ENCODE results near the gene HTR1B.

The HTR1B gene

DNA sequence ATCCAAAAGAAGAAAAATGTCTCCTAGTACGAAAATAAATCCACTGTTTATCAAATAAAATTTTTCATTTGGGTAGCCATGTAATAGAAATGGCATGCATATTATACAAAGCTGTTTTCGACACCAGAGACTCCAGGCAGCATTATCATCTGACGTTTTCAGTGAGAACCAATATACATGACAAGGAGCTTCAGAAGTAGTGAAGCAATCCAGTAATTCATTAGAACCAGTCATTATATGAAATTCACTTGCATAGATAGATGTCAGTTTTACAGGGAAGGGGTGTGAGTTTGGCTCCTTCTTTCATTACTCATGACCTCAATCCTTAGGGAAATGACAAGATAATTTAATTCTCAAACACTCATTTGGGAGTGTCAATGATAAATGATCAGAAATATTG is 14.7 kb downstream of the HTR1B start:
- H2AFZ ChIP-seq (ENCODE audit: low read depth, low read length): no peak overlapping the region
- H3K27me3 ChIP-seq (ENCODE audit: insufficient read depth, low read length): no peaks in the 10 kb centered on the region
- no peaks in the 10 kb centered on the region for H3K36me3 ChIP-seq (ENCODE audit: insufficient read depth, low read length)
- no peaks in the 10 kb centered on the region for H3K9me3 ChIP-seq (ENCODE audit: low read length)
- H3K4me3 ChIP-seq (ENCODE audit: low read length): no peak overlapping the region
- no peaks in the 10 kb centered on the region for H3K4me1 ChIP-seq (ENCODE audit: insufficient read depth, low read length)

DNA sequence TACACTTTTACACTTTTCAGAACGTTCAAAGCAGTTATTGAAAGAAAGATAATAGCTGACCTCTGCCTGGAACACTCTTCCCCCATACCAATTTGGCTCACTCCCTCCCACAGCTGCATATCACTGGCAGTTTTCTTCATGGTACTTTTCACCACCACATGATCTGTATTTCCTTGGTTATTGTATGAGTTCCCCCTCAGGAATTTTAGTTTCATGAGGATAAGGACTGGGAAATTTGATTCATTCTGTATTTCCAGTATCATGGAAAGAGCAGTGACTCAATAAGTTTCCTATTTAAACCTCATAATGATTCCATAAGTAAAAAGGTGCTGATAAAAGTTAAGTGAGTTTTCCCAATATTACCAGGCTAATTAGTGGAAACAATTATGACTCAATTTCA is 16.0 kb downstream of the HTR1B start:
- no peaks in the 10 kb centered on the region for H3K27me3 ChIP-seq (ENCODE audit: insufficient read depth, low read length)
- H2AFZ ChIP-seq (ENCODE audit: low read depth, low read length): no peak overlapping the region
- H3K4me1 ChIP-seq (ENCODE audit: insufficient read depth, low read length): no peaks in the 10 kb centered on the region
- H3K9me3 ChIP-seq (ENCODE audit: low read length): no peaks in the 10 kb centered on the region
- H3K4me3 ChIP-seq (ENCODE audit: low read length): no peak overlapping the region
- no peaks in the 10 kb centered on the region for H3K36me3 ChIP-seq (ENCODE audit: insufficient read depth, low read length)

DNA sequence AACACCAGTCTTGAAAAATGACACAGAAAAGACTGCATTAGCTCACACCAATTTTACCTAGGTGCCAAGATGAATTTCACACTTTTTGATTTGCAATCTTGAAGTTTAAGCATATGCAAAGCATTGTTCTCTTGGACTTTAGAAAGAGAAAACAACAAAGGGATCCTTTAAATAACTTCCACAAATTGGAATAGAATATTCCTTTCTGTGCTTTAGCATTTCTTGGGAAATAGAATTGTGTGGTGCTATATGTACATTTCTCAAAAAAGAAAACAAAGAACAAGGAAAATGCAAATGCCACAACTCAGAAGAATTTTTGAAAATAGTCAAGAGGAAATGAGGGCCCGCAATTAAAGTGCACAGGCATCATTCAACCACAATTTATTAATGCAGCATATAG is 17.0 kb downstream of the HTR1B start:
- Histone ChIP-seq H3K9me3 (ENCODE audit: low read length) (no peaks in the 10 kb centered on the region), H3K4me1 (ENCODE audit: insufficient read depth, low read length) (no peaks in the 10 kb centered on the region), H3K36me3 (ENCODE audit: insufficient read depth, low read length) (no peaks in the 10 kb centered on the region), H3K27me3 (ENCODE audit: insufficient read depth, low read length) (no peaks in the 10 kb centered on the region), H3K4me3 (ENCODE audit: low read length) (no peak overlapping the region), H2AFZ (ENCODE audit: low read depth, low read length) (no peak overlapping the region)

DNA sequence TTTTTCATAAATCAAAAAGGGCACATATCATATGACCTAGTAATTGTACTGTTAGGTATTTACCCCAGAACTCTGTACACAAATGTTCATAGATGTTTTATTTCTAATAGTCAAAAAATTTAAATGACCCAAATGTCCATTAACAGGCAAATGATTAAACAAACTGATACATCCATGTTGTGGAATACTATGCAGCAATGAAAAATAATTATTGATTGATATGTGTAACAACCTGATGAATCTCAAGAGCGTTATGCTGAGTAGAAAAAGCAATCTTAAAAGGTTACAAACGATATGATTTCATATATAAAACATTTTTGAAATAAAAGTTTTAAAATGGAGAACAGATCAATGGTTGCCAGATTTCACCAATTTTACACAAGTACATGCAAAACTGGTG is 18.1 kb downstream of the HTR1B start:
- H3K27me3 ChIP-seq (ENCODE audit: insufficient read depth, low read length): no peaks in the 10 kb centered on the region
- no peaks in the 10 kb centered on the region for H3K36me3 ChIP-seq (ENCODE audit: insufficient read depth, low read length)
- no peaks in the 10 kb centered on the region for H3K9me3 ChIP-seq (ENCODE audit: low read length)
- no peak overlapping the region for H2AFZ ChIP-seq (ENCODE audit: low read depth, low read length)
- H3K4me3 ChIP-seq (ENCODE audit: low read length): no peak overlapping the region
- no peaks in the 10 kb centered on the region for H3K4me1 ChIP-seq (ENCODE audit: insufficient read depth, low read length)

DNA sequence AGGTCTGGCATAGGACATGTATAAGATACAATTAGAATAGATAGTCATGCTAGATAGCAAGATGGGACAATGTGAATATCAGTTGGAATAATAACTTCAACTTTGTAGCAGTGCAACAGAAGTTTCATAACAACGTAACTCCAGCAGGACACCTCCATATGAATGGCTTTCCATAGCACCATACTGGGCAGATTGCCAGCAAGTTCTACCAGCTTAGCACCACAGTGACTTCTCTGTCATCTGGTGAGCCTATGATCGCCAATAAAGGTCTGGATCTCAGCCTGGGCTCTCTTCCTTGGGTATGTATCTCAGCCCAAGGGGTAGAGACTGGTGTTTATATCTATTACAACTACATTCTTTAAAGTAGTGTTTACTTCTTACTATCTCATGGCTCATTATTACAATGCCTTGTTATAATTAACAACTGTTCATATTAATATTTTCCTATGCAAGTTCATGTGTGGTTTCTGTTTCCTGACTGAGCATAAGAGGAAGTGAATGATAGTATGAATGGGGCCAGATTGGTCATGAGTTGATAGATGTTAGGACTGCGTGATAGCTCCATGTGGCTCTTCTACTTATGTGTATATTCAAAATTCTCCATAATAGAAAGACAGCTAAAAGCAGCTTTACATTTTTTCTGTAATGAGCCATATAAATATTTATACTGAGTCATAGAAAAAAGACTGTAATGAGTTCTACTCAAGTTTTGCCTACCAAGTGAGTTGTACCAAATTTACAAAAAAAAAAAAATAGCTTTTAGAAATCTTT is 22.9 kb downstream of the HTR1B start:
- Histone ChIP-seq H3K4me3 (ENCODE audit: low read length) (no peak overlapping the region), H3K27me3 (ENCODE audit: insufficient read depth, low read length) (no peaks in the 10 kb centered on the region), H2AFZ (ENCODE audit: low read depth, low read length) (no peak overlapping the region), H3K36me3 (ENCODE audit: insufficient read depth, low read length) (no peaks in the 10 kb centered on the region), H3K4me1 (ENCODE audit: insufficient read depth, low read length) (no peaks in the 10 kb centered on the region), H3K9me3 (ENCODE audit: low read length) (no peaks in the 10 kb centered on the region)

DNA sequence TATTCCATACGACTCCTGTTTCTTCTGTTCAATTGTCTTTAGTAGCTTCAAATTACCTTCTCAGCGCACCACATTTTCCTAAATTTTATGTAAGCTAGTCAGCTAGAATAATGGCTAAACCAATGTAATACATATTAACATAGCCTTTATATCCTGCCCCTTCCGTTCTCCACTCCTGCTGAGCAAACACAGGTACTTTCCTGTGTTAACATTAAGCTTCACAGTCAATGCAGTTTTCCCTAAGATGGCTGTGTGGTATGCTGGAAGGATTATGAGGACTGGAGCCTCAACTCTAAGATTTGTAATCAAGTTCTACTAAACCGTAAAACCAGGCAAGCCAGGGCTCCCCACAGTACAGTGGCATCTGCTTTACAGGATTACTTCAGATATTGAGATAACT is 29.4 kb downstream of the HTR1B start:
- Histone ChIP-seq H3K27me3 (ENCODE audit: insufficient read depth, low read length) (peaks cover 3% of the 10 kb centered on the region), H3K36me3 (ENCODE audit: insufficient read depth, low read length) (no peaks in the 10 kb centered on the region), H3K4me1 (ENCODE audit: insufficient read depth, low read length) (no peaks in the 10 kb centered on the region), H3K4me3 (ENCODE audit: low read length) (no peak overlapping the region), H2AFZ (ENCODE audit: low read depth, low read length) (no peak overlapping the region), H3K9me3 (ENCODE audit: low read length) (no peaks in the 10 kb centered on the region)

DNA sequence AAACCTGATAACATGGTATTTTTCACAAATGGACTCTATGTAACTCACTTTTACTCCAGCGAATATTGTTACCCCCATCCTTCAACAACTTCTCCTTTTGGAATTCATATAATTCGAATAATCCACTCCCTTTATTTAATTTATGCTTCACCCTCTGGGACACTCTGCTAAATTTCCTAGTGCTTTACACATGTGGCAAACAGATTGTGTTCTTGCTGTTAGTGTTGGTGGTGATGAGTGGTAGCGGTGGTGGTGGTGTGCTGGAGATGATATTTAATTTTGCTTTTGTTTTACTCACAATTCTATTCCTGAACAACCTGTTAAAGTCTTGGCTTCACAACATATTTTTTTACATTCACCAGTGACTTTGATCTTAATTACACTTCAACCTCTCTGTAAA is 32.8 kb downstream of the HTR1B start:
- no peaks in the 10 kb centered on the region for H3K4me1 ChIP-seq (ENCODE audit: insufficient read depth, low read length)
- no peak overlapping the region for H2AFZ ChIP-seq (ENCODE audit: low read depth, low read length)
- peaks cover 3% of the 10 kb centered on the region for H3K27me3 ChIP-seq (ENCODE audit: insufficient read depth, low read length)
- H3K9me3 ChIP-seq (ENCODE audit: low read length): no peaks in the 10 kb centered on the region
- no peak overlapping the region for H3K4me3 ChIP-seq (ENCODE audit: low read length)
- no peaks in the 10 kb centered on the region for H3K36me3 ChIP-seq (ENCODE audit: insufficient read depth, low read length)

DNA sequence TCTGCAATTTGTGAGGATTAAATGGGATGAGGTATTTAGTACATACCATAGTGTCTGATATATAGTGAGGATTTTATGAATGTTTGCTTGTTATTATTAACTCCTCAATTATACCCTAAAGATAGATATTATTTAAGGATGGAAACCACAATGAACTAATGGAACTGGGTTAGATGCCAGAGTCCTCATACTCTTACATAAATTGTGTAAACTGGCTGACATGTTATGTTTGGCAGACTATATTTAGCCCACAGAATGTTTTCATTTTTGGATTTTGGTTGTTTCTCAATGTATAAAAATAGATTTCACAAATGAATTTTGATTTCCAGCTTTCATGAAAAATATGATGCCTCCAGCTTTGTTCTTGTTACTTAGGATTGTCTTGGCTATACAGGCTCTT is 37.6 kb downstream of the HTR1B start:
- Histone ChIP-seq H3K27me3 (ENCODE audit: insufficient read depth, low read length) (no peaks in the 10 kb centered on the region), H3K4me3 (ENCODE audit: low read length) (no peak overlapping the region), H3K9me3 (ENCODE audit: low read length) (no peaks in the 10 kb centered on the region), H2AFZ (ENCODE audit: low read depth, low read length) (no peak overlapping the region), H3K4me1 (ENCODE audit: insufficient read depth, low read length) (no peaks in the 10 kb centered on the region), H3K36me3 (ENCODE audit: insufficient read depth, low read length) (no peaks in the 10 kb centered on the region)

DNA sequence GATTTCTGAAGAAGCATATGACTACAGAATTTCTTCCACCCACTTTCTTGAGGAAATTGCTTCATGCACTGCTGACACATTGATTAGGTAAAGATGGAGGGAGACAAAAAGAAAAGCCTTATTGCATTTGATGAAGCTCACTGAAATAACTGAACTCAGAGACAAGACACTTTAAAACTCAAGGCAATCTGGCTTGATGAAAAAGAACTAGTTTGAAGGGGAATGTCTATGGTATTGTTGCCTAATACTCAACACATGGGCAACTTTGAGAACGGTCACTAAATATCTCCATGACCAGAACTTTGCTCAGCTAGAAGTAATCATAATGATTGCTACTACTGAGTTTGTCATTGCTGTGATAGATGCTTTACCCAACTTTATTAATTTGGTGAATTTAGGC is 38.1 kb downstream of the HTR1B start:
- Histone ChIP-seq H3K4me3 (ENCODE audit: low read length) (no peak overlapping the region), H2AFZ (ENCODE audit: low read depth, low read length) (no peak overlapping the region), H3K9me3 (ENCODE audit: low read length) (no peaks in the 10 kb centered on the region), H3K4me1 (ENCODE audit: insufficient read depth, low read length) (no peaks in the 10 kb centered on the region), H3K27me3 (ENCODE audit: insufficient read depth, low read length) (no peaks in the 10 kb centered on the region), H3K36me3 (ENCODE audit: insufficient read depth, low read length) (no peaks in the 10 kb centered on the region)

DNA sequence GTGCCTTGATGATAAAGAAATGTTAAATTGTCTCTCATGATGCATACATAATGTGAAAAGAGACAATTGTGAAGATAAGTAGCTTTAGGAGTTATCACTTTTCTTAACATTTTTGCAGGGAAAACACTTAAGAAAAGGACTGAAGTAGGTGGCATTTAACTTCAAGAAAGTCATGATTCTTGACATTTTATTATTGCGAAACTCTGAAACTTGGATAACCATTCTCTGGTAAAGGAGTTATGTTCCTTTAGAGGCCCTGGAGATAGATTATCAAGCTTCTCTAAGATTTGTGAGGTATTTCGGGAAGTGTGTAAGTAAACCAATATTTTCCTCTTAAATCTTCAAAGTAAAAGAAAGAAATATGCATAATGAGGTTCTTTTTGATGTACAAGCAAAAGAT is 38.5 kb downstream of the HTR1B start:
- H3K36me3 ChIP-seq (ENCODE audit: insufficient read depth, low read length): no peaks in the 10 kb centered on the region
- no peaks in the 10 kb centered on the region for H3K27me3 ChIP-seq (ENCODE audit: insufficient read depth, low read length)
- no peak overlapping the region for H2AFZ ChIP-seq (ENCODE audit: low read depth, low read length)
- no peaks in the 10 kb centered on the region for H3K4me1 ChIP-seq (ENCODE audit: insufficient read depth, low read length)
- no peaks in the 10 kb centered on the region for H3K9me3 ChIP-seq (ENCODE audit: low read length)
- H3K4me3 ChIP-seq (ENCODE audit: low read length): no peak overlapping the region

DNA sequence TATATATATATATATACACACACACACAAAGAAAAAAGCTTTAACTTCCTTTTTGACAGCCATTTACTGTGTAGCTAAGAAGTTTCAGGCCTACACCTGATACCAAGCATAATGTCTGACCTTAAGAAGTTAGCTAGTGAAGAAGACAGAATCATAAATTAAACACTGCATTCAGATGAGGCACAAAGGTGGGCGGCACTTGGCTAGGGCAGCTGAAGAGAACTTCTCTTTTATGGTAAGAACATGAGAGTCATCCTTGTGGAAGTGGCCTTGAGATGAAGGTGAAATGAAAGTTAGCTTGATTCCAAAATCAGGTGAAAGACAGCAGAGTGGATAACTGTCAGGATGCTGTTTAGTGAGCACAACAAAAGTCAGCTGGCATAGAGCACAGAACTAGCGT is 46.5 kb downstream of the HTR1B start:
- Histone ChIP-seq H3K4me1 (ENCODE audit: insufficient read depth, low read length) (no peaks in the 10 kb centered on the region), H3K27me3 (ENCODE audit: insufficient read depth, low read length) (no peaks in the 10 kb centered on the region), H3K4me3 (ENCODE audit: low read length) (no peak overlapping the region)

DNA sequence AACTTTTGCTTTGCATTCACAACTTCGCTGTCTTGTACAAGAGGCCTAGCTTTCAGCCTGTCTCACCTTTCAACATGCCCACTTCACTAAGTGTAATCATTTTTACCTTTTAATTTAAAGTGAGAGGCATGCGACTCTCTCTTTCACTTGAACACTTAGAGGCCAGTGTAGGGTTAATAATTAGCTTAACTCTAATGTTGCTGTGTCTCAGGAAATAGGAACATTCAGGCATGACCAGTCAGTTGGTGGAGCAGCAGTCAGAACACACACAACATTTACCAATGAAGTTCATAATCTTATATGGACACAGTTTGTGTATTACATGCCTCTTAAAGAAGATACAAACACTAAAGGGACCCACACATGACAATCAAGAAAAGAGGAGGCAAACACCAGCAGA is 47.6 kb downstream of the HTR1B start:
- no peak overlapping the region for H3K4me3 ChIP-seq (ENCODE audit: low read length)
- no peaks in the 10 kb centered on the region for H3K36me3 ChIP-seq (ENCODE audit: insufficient read depth, low read length)
- no peaks in the 10 kb centered on the region for H3K27me3 ChIP-seq (ENCODE audit: insufficient read depth, low read length)
- H3K4me1 ChIP-seq (ENCODE audit: insufficient read depth, low read length): no peaks in the 10 kb centered on the region
- H3K9me3 ChIP-seq (ENCODE audit: low read length): no peaks in the 10 kb centered on the region
- no peak overlapping the region for H2AFZ ChIP-seq (ENCODE audit: low read depth, low read length)

More for the DNA sequence above, 46.5 kb downstream of the HTR1B start:
- Histone ChIP-seq H3K9me3 (ENCODE audit: low read length) (no peaks in the 10 kb centered on the region), H3K36me3 (ENCODE audit: insufficient read depth, low read length) (no peaks in the 10 kb centered on the region), H2AFZ (ENCODE audit: low read depth, low read length) (no peak overlapping the region)

Data from neuron (in vitro differentiated cells).